Heart right ventricle (tissue), 16 donors: ENCODE measurements around the gene FUT2. TPM values are rescaled to one million over a fixed set of nuclear protein-coding genes. Genes with fewer than 3 reads are reported as not detected.
"Not testable (repeated sequence)": the region's sequence is repeated elsewhere in the genome, so short reads cannot be mapped to it uniquely, and the experiment has no call there.

Source experiments
- ATAC-seq, 8 donors: fragments of 200-7000 bp; cut with Tn5 transposase; one replicate each; pipeline ENCODE4 v1.9.1; 2020; ENCODE audit warnings: mild to moderate bottlenecking in 8 of 8, moderate library complexity in 8 of 8, moderate number of reproducible peaks in 1 of 8
- DNase-seq, 2 donors: peaks; one replicate each; pipeline ENCODE4 v3.0.0-alpha.2; 2020
- H3K27ac ChIP-seq, 10 donors: fragments of 200-600 bp; sonication (generic) in 2 of 10; one replicate each; pipeline versions ENCODE4 v1.5.0 to v1.8.0; 2020 to 2022; ENCODE audit warnings: mild to moderate bottlenecking in 3 of 10
- H3K27me3 ChIP-seq, 7 donors: fragments of 200-600 bp; one replicate each; pipeline ENCODE4 v1.8.0; 2021 to 2022; ENCODE audit warnings: mild to moderate bottlenecking in 2 of 7
- H3K36me3 ChIP-seq, 9 donors: fragments of 200-600 bp; sonication (generic) in 1 of 9; one replicate each; pipeline versions ENCODE4 v1.5.0 to v1.8.0; 2020 to 2022; ENCODE audit warnings: mild to moderate bottlenecking in 2 of 9
- H3K4me1 ChIP-seq, 9 donors: fragments of 200-600 bp; sonication (generic) in 1 of 9; one replicate each; pipeline versions ENCODE4 v1.5.0 to v1.8.0; 2020 to 2022; ENCODE audit warnings: mild to moderate bottlenecking in 4 of 9
- H3K4me3 ChIP-seq, 10 donors: fragments of 200-600 bp; sonication (generic) in 2 of 10; one replicate each; pipeline versions ENCODE4 v1.5.0 to v1.8.0; 2020 to 2022; ENCODE audit warnings: mild to moderate bottlenecking in 7 of 10, moderate library complexity in 2 of 10
- H3K9me3 ChIP-seq, 11 donors: fragments of 200-600 bp in 10 of 11; sonication (generic) in 2 of 11; one replicate each; pipeline versions ENCODE4 v1.5.0 to v1.8.0; 2013 to 2022; ENCODE audit warnings: mild to moderate bottlenecking in 2 of 11, control low read depth in 1 of 11, moderate library complexity in 1 of 11
- CTCF ChIP-seq, 9 donors: fragments of 200-600 bp; sonication (generic) in 2 of 9; IDR thresholded peaks; one replicate each; pipeline versions ENCODE4 v1.5.0 to v1.8.0; 2021 to 2022; ENCODE audit warnings: antibody characterized with exemption in 9 of 9, mild to moderate bottlenecking in 5 of 9, moderate library complexity in 1 of 9
- WGBS, 2 donors: extraction: QIAGEN DNeasy Blood & Tissue Kit; methylation state at CpG; one replicate each; pipeline ENCODE4 v1.1.7; 2013; ENCODE audit warnings: inconsistent platforms in 1 of 2; 5-methylcytosine and 5-hydroxymethylcytosine counted together
- intact Hi-C, 10 donors: fragments of 100-400 bp; cut with DNase I; formaldehyde crosslinking; loops; one replicate each; pipeline versions ENCODE4 v1.11.1 to v1.14.2; 2022
- polyA plus RNA-seq, 2 donors: library from polyadenylated mRNA; stranded (reverse); fragments of 200-250 nt; gene quantifications; one replicate each; pipeline ENCODE4 v1.2.3, GENCODE V29; 2013
- total RNA-seq, 10 donors: library from RNA; stranded (reverse); fragmentation: NEBNext Ultra II Directional in 3 of 10; extraction: Animal tissue kit (Norgen Biotek cat#: 25700) in 3 of 10; gene quantifications; one replicate each; pipeline versions ENCODE4 v1.2.1 to v1.2.4, GENCODE V29; 2021 to 2023
- donor health status: Arrhythmogenic right ventricular cardiomyopathy.
- donor health status: ischemic (EF 13 %, LVEDD 7.1; RV severe dilation, severe dysfunction).
- donor health status: healthy with polysubstance abuse.
- donor health status: DM: no; HTN: yes; CAD: no.
- donor health status: DM: no; HTN: no; CAD: no.
- donor health status: ischemic (EF 25% LVEDD 6.9; RV normal size, moderate dysfunction).
- donor health status: ischemic (EF 25% LVEDD 5.7; RV mildly dilated, moderate dysfunction).
- donor health status: healthy.
- donor health status: DM: yes; HTN: yes; CAD: no.
- donor health status: Ischemic cardiomyopathy.
- donor health status: ischemic (EF 35%, LVEDD 5.7; RV mildly dilated, moderate dysfunction).
- donor health status: nonischemic (EF 11% LVEDD 7.7; RV severe dilation, severe dysfunction).
- donor health status: DM: yes; HTN: yes; CAD: no.
- donor health status: PGD.
- donor health status: ischemic (EF 29% LVEDD 5.4; RV normal size, mild dysfunction).
- donor health status: nonischemic (EF 23%, LVEDD 6.1; RV moderate dilation, normal function).

Gene FUT2
- total and polyA plus RNA-seq, 12 donors = 0.07 TPM; not detected in 11

- Histone ChIP-seq H3K36me3 (no peaks in the 10 kb centered on the region), H3K9me3 (no peaks in the 10 kb centered on the region), H3K27me3 (peaks cover 0 to 5% (median 0%) of the 10 kb centered on the region in 7 donors), H3K4me1 (peaks cover 0 to 10% (median 9%) of the 10 kb centered on the region in 9 donors), H3K4me3 (no peak overlapping the region), H3K27ac (no peak overlapping the region)
- TF ChIP-seq CTCF (IDR thresholded peaks at IDR 0.05) = no peak
- ATAC-seq (no peak), DNase-seq (no peak)
- intact Hi-C loops = loop anchor here in 9 of 10 donors (5.0 to 10.0 kb wide), 6 partner anchors 34 to 167 kb away; partner anchors contain the start of gene HSD17B14 (in 1 of the 9)
- 72 to 73% methylated on average over 4 of the region's 4 CpGs for WGBS, 2 donors
These were observed 17.6 kb upstream of the FUT2 start for GRCh38 chr19:48678201-48678600.

GRCh38 chr19:48680006-48680405 lies 15.8 kb upstream of the FUT2 start:
- 94 to 95% methylated on average over 15 to 18 of the region's 19 CpGs for WGBS, 2 donors

GRCh38 chr19:48680436-48681126 lies 15.2 kb upstream of the FUT2 start:
- Histone ChIP-seq H3K36me3 (no peaks in the 10 kb centered on the region), H3K9me3 (no peaks in the 10 kb centered on the region), H3K27me3 (no peaks in the 10 kb centered on the region), H3K4me1 (peaks cover 0 to 2% (median 2%) of the 10 kb centered on the region in 9 donors), H3K4me3 (no peak overlapping the region), H3K27ac (no peak overlapping the region)
- no peak for ATAC-seq
- no peak for DNase-seq
- no peak for TF ChIP-seq CTCF (IDR thresholded peaks at IDR 0.05)
- 92 to 93% methylated on average over 42 to 45 of the region's 45 CpGs for WGBS, 2 donors
- intact Hi-C loops = no loop called here

More at GRCh38 chr19:48680006-48680405, 15.8 kb upstream of the FUT2 start:
- intact Hi-C loops, ATAC-seq, H3K4me1 ChIP-seq, H3K9me3 ChIP-seq, H3K4me3 ChIP-seq, DNase-seq, H3K27ac ChIP-seq, H3K27me3 ChIP-seq, H3K36me3 ChIP-seq: not testable (repeated sequence)

- DNase-seq (no peak), ATAC-seq (no peak)
- Histone ChIP-seq H3K27me3 (no peaks in the 10 kb centered on the region), H3K36me3 (no peaks in the 10 kb centered on the region), H3K9me3 (no peaks in the 10 kb centered on the region), H3K27ac (no peak overlapping the region), H3K4me1 (no peaks in the 10 kb centered on the region), H3K4me3 (no peak overlapping the region)
- no peak for TF ChIP-seq CTCF (IDR thresholded peaks at IDR 0.05)
- WGBS, 2 donors = 90 to 93% methylated on average over 7 of the region's 7 CpGs
- intact Hi-C loops = no loop called here
These were observed 14.7 kb upstream of the FUT2 start for GRCh38 chr19:48681127-48681470.

- Histone ChIP-seq H3K9me3 (no peaks in the 10 kb centered on the region), H3K27me3 (no peaks in the 10 kb centered on the region), H3K27ac (no peak overlapping the region), H3K4me3 (peak overlapping the region in 5 of 10 donors; percentile 8 to 31 (median 25)), H3K4me1 (no peaks in the 10 kb centered on the region), H3K36me3 (no peaks in the 10 kb centered on the region)
- intact Hi-C loops = no loop called here
- DNase-seq (peak; percentile 61 to 62), ATAC-seq (peak in 7 of 8 donors; percentile 66 to 83 (median 77))
- no peak for TF ChIP-seq CTCF (IDR thresholded peaks at IDR 0.05)
- WGBS, 2 donors = 41 to 51% methylated on average over 11 of the region's 11 CpGs
These were observed 12.4 kb upstream of the FUT2 start for GRCh38 chr19:48683349-48683748.
